Chondrocyte (in vitro differentiated cells): ENCODE measurements around the gene MCOLN2. TPM values are rescaled to one million over a fixed set of nuclear protein-coding genes. Genes with fewer than 3 reads are reported as not detected.
"Not testable (repeated sequence)": the region's sequence is repeated elsewhere in the genome, so short reads cannot be mapped to it uniquely, and the experiment has no call there.

ENCODE experiments used
- DNase-seq: peaks from one replicate; pipeline ENCODE4 v3.0.0; 2021; ENCODE audit warnings: mixed read lengths, low spot score
- H3K27ac Mint-ChIP-seq: one replicate; pipeline ENCODE4 v1.8.0; 2021; ENCODE audit warnings: mild to moderate bottlenecking, moderate library complexity, mixed read lengths; ENCODE audit not compliant: unreplicated experiment
- H3K27me3 Mint-ChIP-seq: 2 replicates; pipeline ENCODE4 v1.8.0; 2021; ENCODE audit warnings: low read depth, mixed read lengths
- H3K36me3 Mint-ChIP-seq: 2 replicates; pipeline ENCODE4 v1.8.0; 2021; ENCODE audit warnings: low read depth, mixed read lengths
- H3K4me1 Mint-ChIP-seq: 2 replicates; pipeline ENCODE4 v1.8.0; 2021; ENCODE audit warnings: low read depth, mild to moderate bottlenecking, mixed read lengths
- H3K4me3 Mint-ChIP-seq: one replicate; pipeline ENCODE4 v1.8.0; 2021; ENCODE audit warnings: mild to moderate bottlenecking, moderate library complexity, mixed read lengths; ENCODE audit not compliant: unreplicated experiment
- H3K9me3 Mint-ChIP-seq: 2 replicates; pipeline ENCODE4 v1.8.0; 2021; ENCODE audit warnings: low read depth, mixed read lengths
- CTCF ChIP-seq: fragments of 200-600 bp; sonication (generic); IDR thresholded peaks from 2 replicates; pipeline ENCODE4 v1.5.0; 2021; ENCODE audit warnings: antibody characterized with exemption, mild to moderate bottlenecking, moderate library complexity
- total RNA-seq: library from RNA; stranded (reverse); gene quantifications from 3 replicates; pipeline ENCODE4 v1.2.1, GENCODE V29; 2021

Gene MCOLN2
- total RNA-seq, 1 donor from 2014 or later: not detected

DNA sequence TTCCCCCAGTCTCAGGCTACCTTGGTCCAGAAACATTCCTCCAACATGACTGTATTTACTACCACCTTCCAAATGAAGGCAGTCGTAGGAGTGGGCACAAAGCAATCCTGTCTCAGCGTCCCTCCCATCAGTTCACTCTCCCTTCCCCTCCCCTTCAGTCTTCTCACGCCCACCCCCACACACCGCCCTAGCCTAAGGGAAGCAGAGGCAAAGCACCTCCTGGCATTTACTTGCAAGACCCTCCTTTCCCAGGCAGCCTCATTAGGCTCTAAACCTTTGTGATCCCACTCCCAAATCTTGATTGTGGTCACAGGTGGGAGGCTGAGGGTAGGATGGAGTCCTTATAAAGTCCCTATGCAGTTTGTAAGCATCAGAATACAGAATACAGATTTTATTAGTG lies 80.0 kb downstream of the MCOLN2 start:
- TF ChIP-seq CTCF: no peak
- no peak overlapping the region for H3K4me3 Mint-ChIP-seq
- H3K27ac Mint-ChIP-seq: no peak overlapping the region
- no peaks in the 10 kb centered on the region for H3K36me3 Mint-ChIP-seq
- no peak for DNase-seq
- H3K27me3 Mint-ChIP-seq: peaks cover 46% of the 10 kb centered on the region
- H3K4me1 Mint-ChIP-seq: no peaks in the 10 kb centered on the region
- H3K9me3 Mint-ChIP-seq: no peaks in the 10 kb centered on the region

- Mint-ChIP-seq H3K36me3 (peaks cover 3% of the 10 kb centered on the region), H3K4me1 (no peaks in the 10 kb centered on the region), H3K9me3 (no peaks in the 10 kb centered on the region), H3K27ac (no peak overlapping the region), H3K4me3 (no peak overlapping the region), H3K27me3 (peaks cover 48% of the 10 kb centered on the region)
- TF ChIP-seq CTCF: no peak
- DNase-seq: no peak
Measured at GRCh38 chr1:84913555-84913892, 83.4 kb downstream of the MCOLN2 start.

GRCh38 chr1:84912726-84913554 lies 84.0 kb downstream of the MCOLN2 start:
- H3K4me1 Mint-ChIP-seq: no peaks in the 10 kb centered on the region
- TF ChIP-seq CTCF: no peak
- peaks cover 43% of the 10 kb centered on the region for H3K27me3 Mint-ChIP-seq
- peaks cover 3% of the 10 kb centered on the region for H3K36me3 Mint-ChIP-seq
- DNase-seq: no peak
- H3K4me3 Mint-ChIP-seq: no peak overlapping the region
- H3K27ac Mint-ChIP-seq: no peak overlapping the region
- H3K9me3 Mint-ChIP-seq: no peaks in the 10 kb centered on the region

DNA sequence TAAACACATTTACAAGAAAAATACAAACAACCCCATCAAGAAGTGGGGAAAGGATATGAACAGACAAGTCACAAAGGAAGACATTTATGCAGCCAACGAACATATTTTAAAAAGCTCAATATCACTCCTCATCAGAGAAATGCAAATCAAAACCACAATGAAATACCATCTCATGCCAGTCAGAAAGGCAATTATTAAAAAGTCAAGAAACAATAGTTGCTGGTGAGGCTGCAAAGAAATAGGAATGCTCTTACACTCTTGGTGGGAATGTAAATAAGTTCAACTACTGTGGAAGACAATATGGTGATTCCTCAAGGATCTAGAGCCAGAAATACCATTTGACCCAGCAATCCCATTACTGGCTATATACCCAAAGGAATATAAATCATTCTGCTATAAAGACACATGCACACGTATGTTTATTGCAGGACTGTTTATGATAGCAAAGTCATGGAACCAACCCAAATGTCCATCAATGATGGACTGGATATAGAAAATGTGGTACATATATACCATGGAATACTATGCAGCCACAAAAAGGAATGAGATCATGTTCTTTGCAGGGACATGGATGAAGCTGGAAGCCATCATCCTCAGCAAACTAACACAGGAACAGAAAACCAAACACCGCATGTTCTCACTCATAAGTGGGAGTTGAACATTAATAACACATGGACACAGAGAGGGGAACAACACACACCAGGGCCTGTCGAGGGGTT lies 88.0 kb downstream of the MCOLN2 start:
- H3K4me3 Mint-ChIP-seq: not testable (repeated sequence)
- H3K27me3 Mint-ChIP-seq: peaks cover 42% of the 10 kb centered on the region

GRCh38 chr1:84907095-84907827 lies 89.7 kb downstream of the MCOLN2 start:
- peaks cover 3% of the 10 kb centered on the region for H3K36me3 Mint-ChIP-seq
- H3K27me3 Mint-ChIP-seq: peaks cover 32% of the 10 kb centered on the region
- H3K27ac Mint-ChIP-seq: no peak overlapping the region
- DNase-seq: no peak
- peaks cover 4% of the 10 kb centered on the region for H3K4me1 Mint-ChIP-seq
- no peak for TF ChIP-seq CTCF
- H3K4me3 Mint-ChIP-seq: no peak overlapping the region
- peaks cover 1% of the 10 kb centered on the region for H3K9me3 Mint-ChIP-seq

More for the DNA sequence above, 88.0 kb downstream of the MCOLN2 start:
- H3K4me1 Mint-ChIP-seq, H3K36me3 Mint-ChIP-seq, DNase-seq, H3K27ac Mint-ChIP-seq, H3K9me3 Mint-ChIP-seq: not testable (repeated sequence)

GRCh38 chr1:84902727-84903126 lies 94.2 kb downstream of the MCOLN2 start:
- peaks cover 25% of the 10 kb centered on the region for H3K27me3 Mint-ChIP-seq
- H3K9me3 Mint-ChIP-seq, H3K4me3 Mint-ChIP-seq: not testable (repeated sequence)

More at GRCh38 chr1:84902727-84903126, 94.2 kb downstream of the MCOLN2 start:
- H3K36me3 Mint-ChIP-seq, DNase-seq, H3K27ac Mint-ChIP-seq, H3K4me1 Mint-ChIP-seq: not testable (repeated sequence)
